GM23338 (cell line): Measurements from ENCODE around the gene SCG2. TPM values are rescaled to one million over a fixed set of nuclear protein-coding genes. Genes with fewer than 3 reads are reported as not detected.

Experiments
- ATAC-seq: fragments of 200-7000 bp; cut with Tn5 transposase; 3 replicates; pipeline ENCODE4 v1.9.1; 2020
- DNase-seq: peaks from one replicate; pipeline ENCODE4 v3.0.0-alpha.2; 2015; ENCODE audit warnings: low spot score
- H2AFZ ChIP-seq: fragments of 200-600 bp; sonication (generic); 2 replicates; pipeline ENCODE4 v1.8.0; 2016; ENCODE audit warnings: antibody characterized with exemption, mild to moderate bottlenecking, moderate library complexity
- H3F3A ChIP-seq: fragments of 200-600 bp; sonication (generic); replicated peaks from 2 replicates; pipeline ENCODE4 v1.8.0; 2017; ENCODE audit warnings: antibody characterized with exemption, mixed run types, low read depth
- H3K27ac ChIP-seq: fragments of 200-600 bp; sonication (generic); 2 replicates; pipeline ENCODE4 v1.6.1; 2016; ENCODE audit warnings: low read depth
- H3K27me3 ChIP-seq: fragments of 200-600 bp; sonication (generic); 2 replicates; pipeline ENCODE4 v1.8.0; 2016; ENCODE audit warnings: mild to moderate bottlenecking, mixed run types, moderate library complexity; ENCODE audit not compliant: insufficient read depth
- H3K36me3 ChIP-seq: fragments of 200-600 bp; sonication (generic); 2 replicates; pipeline ENCODE4 v1.8.0; 2016; ENCODE audit warnings: mild to moderate bottlenecking; ENCODE audit not compliant: insufficient read depth
- H3K4me1 ChIP-seq: fragments of 200-600 bp; sonication (generic); 2 replicates; pipeline ENCODE4 v1.8.0; 2016; ENCODE audit warnings: mild to moderate bottlenecking, moderate library complexity; ENCODE audit not compliant: insufficient read depth
- H3K4me2 ChIP-seq: fragments of 200-600 bp; sonication (generic); 2 replicates; pipeline ENCODE4 v1.7.1; 2017; ENCODE audit warnings: mixed run types
- H3K4me3 ChIP-seq: fragments of 200-600 bp; sonication (generic); 2 replicates; pipeline ENCODE4 v1.6.1; 2016; ENCODE audit warnings: mixed run types
- H3K79me2 ChIP-seq: fragments of 200-600 bp; sonication (generic); replicated peaks from 2 replicates; pipeline ENCODE4 v1.8.0; 2017; ENCODE audit warnings: mild to moderate bottlenecking; ENCODE audit not compliant: insufficient read depth
- H3K9me2 ChIP-seq: fragments of 200-600 bp; sonication (generic); 2 replicates; pipeline ENCODE4 v1.8.0; 2017; ENCODE audit not compliant: insufficient read depth
- H4K20me1 ChIP-seq: fragments of 200-600 bp; sonication (generic); replicated peaks from 2 replicates; pipeline ENCODE4 v1.8.0; 2017; ENCODE audit warnings: mild to moderate bottlenecking; ENCODE audit not compliant: insufficient read depth
- H3K27ac Mint-ChIP-seq: 2 replicates; pipeline ENCODE4 v1.8.0; 2020; ENCODE audit warnings: inconsistent platforms, mild to moderate bottlenecking, moderate library complexity, mixed read lengths
- H3K27me3 Mint-ChIP-seq: 3 replicates; pipeline ENCODE4 v1.8.0; 2022; ENCODE audit warnings: low read depth, mild to moderate bottlenecking, moderate library complexity, mixed read lengths, inconsistent platforms; ENCODE audit not compliant: insufficient read depth, poor library complexity
- H3K36me3 Mint-ChIP-seq: 3 replicates; pipeline ENCODE4 v1.8.0; 2021; ENCODE audit warnings: low read depth, mild to moderate bottlenecking, inconsistent platforms, moderate library complexity, mixed read lengths
- H3K4me1 Mint-ChIP-seq: 3 replicates; pipeline ENCODE4 v1.8.0; 2020; ENCODE audit warnings: mild to moderate bottlenecking, inconsistent platforms, mixed read lengths
- H3K4me3 Mint-ChIP-seq: 3 replicates; pipeline ENCODE4 v1.8.0; 2021; ENCODE audit warnings: moderate library complexity, mild to moderate bottlenecking, inconsistent platforms, mixed read lengths
- H3K9me3 Mint-ChIP-seq: 3 replicates; pipeline ENCODE4 v1.8.0; 2020; ENCODE audit warnings: moderate library complexity, mild to moderate bottlenecking, inconsistent platforms, mixed read lengths
- CREB1 ChIP-seq: fragments of 250-450 bp; sonication (Bioruptor Pico); IDR thresholded peaks from 2 replicates; pipeline ENCODE4 v1.5.0; 2020; ENCODE audit warnings: low read depth, mild to moderate bottlenecking, moderate library complexity
- CTCF ChIP-seq, 2 experiments: fragments of 200-600 bp in 1 of 2; sonication (generic) in 1 of 2; conservative IDR thresholded peaks; 2 replicates each; pipeline versions ENCODE4 v1.5.1 to v1.6.1; 2016 to 2017; ENCODE audit warnings: antibody characterized with exemption in 2 of 2, low read depth in 2 of 2, mild to moderate bottlenecking in 2 of 2, moderate library complexity in 1 of 2
- ETS1 ChIP-seq: IDR thresholded peaks from 2 replicates; pipeline ENCODE4 v1.6.1; 2016; ENCODE audit warnings: antibody characterized with exemption
- EZH2 ChIP-seq: fragments of 200-600 bp; sonication (generic); IDR thresholded peaks from one replicate; pipeline ENCODE4 v1.8.0; 2017; ENCODE audit warnings: antibody characterized with exemption, mild to moderate bottlenecking, low read depth; ENCODE audit not compliant: unreplicated experiment
- EZH2phosphoT487 ChIP-seq: fragments of 200-600 bp; sonication (generic); IDR thresholded peaks from one replicate; pipeline ENCODE4 v1.8.1; 2018; ENCODE audit warnings: antibody characterized with exemption; ENCODE audit not compliant: unreplicated experiment
- JUNB ChIP-seq: IDR thresholded peaks from one replicate; pipeline ENCODE4 v1.6.1; 2016; ENCODE audit warnings: antibody characterized with exemption; ENCODE audit not compliant: unreplicated experiment
- NANOG ChIP-seq: IDR thresholded peaks from 2 replicates; pipeline ENCODE4 v1.6.1; 2016; ENCODE audit warnings: antibody characterized with exemption, borderline replicate concordance
- POLR2AphosphoS5 ChIP-seq: IDR thresholded peaks from 2 replicates; pipeline ENCODE4 v1.6.1; 2016; ENCODE audit warnings: antibody characterized with exemption, low read depth
- REST ChIP-seq: IDR thresholded peaks from one replicate; pipeline ENCODE4 v1.6.1; 2018; ENCODE audit warnings: antibody characterized with exemption; ENCODE audit not compliant: unreplicated experiment
- STAT1 ChIP-seq: IDR thresholded peaks from one replicate; pipeline ENCODE4 v1.6.1; 2016; ENCODE audit warnings: antibody characterized with exemption; ENCODE audit not compliant: unreplicated experiment
- ZNF114 ChIP-seq: fragments of 250-450 bp; sonication (Bioruptor Pico); IDR thresholded peaks from 2 replicates; pipeline ENCODE4 v1.5.0; 2020; ENCODE audit warnings: mild to moderate bottlenecking, moderate library complexity
- ZNF331 ChIP-seq: fragments of 250-450 bp; sonication (Bioruptor Pico); IDR thresholded peaks from 2 replicates; pipeline ENCODE4 v1.5.0; 2020; ENCODE audit warnings: low read depth, mild to moderate bottlenecking, moderate library complexity
- polyA plus RNA-seq: library from polyadenylated mRNA; unstranded; fragments of >200 nt; fragmentation: Nextera tagmentation; extraction: Ambion mirVana; gene quantifications from 2 replicates; pipeline ENCODE4 v1.2.1, GENCODE V29; 2016
- total RNA-seq: library from RNA; depleted of rRNA; stranded (reverse); fragments of >200 nt; shearing (Covaris generic); gene quantifications from 2 replicates; pipeline ENCODE4 v1.2.3, GENCODE V29; 2014
- TF ChIP-seq, protein P1 (sequence below): fragments of 250-450 bp; sonication (Bioruptor Pico); IDR thresholded peaks from 2 replicates; pipeline ENCODE4 v1.5.0; 2020; ENCODE audit warnings: mild to moderate bottlenecking, moderate library complexity

The SCG2 gene
- total and polyA plus RNA-seq, 2 experiments from 2014 or later: 0.18 to 0.31 TPM

DNA sequence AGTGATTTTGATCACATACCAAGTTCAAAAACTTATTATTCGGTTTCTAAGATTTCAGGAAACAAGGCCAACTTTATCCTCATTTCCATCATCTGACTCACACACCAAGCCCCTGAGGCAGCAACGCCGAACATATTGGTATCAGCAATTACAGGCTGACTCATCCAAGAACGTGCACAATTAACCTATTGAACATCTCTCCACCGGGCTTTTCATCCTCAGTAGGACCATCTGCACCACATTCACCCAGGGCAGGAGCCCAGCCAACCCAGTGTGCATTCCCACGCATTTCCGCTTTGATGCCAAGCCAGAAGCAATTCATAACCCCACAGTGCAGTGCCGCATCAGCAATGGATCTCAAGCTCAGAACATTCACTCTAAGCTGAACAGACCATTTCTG, 52.9 kb downstream of the SCG2 start:
- no peaks in the 10 kb centered on the region for H4K20me1 ChIP-seq
- no peak for TF ChIP-seq CTCF (conservative IDR thresholded peaks at IDR 0.05; ENCODE audit: low read depth in 2 of 2)
- TF ChIP-seq EZH2phosphoT487: no peak
- TF ChIP-seq ETS1: no peak
- TF ChIP-seq JUNB: no peak
- TF ChIP-seq CREB1 (CRISPR knock-in tag): no peak
- TF ChIP-seq STAT1: no peak
- TF ChIP-seq ZNF114 (CRISPR knock-in tag): no peak
- TF ChIP-seq EZH2: no peak
- TF ChIP-seq NANOG: no peak
- no peak for TF ChIP-seq POLR2AphosphoS5
- no peak for TF ChIP-seq ZNF331 (CRISPR knock-in tag)
- no peak for TF ChIP-seq REST
- TF ChIP-seq, protein P1, sequence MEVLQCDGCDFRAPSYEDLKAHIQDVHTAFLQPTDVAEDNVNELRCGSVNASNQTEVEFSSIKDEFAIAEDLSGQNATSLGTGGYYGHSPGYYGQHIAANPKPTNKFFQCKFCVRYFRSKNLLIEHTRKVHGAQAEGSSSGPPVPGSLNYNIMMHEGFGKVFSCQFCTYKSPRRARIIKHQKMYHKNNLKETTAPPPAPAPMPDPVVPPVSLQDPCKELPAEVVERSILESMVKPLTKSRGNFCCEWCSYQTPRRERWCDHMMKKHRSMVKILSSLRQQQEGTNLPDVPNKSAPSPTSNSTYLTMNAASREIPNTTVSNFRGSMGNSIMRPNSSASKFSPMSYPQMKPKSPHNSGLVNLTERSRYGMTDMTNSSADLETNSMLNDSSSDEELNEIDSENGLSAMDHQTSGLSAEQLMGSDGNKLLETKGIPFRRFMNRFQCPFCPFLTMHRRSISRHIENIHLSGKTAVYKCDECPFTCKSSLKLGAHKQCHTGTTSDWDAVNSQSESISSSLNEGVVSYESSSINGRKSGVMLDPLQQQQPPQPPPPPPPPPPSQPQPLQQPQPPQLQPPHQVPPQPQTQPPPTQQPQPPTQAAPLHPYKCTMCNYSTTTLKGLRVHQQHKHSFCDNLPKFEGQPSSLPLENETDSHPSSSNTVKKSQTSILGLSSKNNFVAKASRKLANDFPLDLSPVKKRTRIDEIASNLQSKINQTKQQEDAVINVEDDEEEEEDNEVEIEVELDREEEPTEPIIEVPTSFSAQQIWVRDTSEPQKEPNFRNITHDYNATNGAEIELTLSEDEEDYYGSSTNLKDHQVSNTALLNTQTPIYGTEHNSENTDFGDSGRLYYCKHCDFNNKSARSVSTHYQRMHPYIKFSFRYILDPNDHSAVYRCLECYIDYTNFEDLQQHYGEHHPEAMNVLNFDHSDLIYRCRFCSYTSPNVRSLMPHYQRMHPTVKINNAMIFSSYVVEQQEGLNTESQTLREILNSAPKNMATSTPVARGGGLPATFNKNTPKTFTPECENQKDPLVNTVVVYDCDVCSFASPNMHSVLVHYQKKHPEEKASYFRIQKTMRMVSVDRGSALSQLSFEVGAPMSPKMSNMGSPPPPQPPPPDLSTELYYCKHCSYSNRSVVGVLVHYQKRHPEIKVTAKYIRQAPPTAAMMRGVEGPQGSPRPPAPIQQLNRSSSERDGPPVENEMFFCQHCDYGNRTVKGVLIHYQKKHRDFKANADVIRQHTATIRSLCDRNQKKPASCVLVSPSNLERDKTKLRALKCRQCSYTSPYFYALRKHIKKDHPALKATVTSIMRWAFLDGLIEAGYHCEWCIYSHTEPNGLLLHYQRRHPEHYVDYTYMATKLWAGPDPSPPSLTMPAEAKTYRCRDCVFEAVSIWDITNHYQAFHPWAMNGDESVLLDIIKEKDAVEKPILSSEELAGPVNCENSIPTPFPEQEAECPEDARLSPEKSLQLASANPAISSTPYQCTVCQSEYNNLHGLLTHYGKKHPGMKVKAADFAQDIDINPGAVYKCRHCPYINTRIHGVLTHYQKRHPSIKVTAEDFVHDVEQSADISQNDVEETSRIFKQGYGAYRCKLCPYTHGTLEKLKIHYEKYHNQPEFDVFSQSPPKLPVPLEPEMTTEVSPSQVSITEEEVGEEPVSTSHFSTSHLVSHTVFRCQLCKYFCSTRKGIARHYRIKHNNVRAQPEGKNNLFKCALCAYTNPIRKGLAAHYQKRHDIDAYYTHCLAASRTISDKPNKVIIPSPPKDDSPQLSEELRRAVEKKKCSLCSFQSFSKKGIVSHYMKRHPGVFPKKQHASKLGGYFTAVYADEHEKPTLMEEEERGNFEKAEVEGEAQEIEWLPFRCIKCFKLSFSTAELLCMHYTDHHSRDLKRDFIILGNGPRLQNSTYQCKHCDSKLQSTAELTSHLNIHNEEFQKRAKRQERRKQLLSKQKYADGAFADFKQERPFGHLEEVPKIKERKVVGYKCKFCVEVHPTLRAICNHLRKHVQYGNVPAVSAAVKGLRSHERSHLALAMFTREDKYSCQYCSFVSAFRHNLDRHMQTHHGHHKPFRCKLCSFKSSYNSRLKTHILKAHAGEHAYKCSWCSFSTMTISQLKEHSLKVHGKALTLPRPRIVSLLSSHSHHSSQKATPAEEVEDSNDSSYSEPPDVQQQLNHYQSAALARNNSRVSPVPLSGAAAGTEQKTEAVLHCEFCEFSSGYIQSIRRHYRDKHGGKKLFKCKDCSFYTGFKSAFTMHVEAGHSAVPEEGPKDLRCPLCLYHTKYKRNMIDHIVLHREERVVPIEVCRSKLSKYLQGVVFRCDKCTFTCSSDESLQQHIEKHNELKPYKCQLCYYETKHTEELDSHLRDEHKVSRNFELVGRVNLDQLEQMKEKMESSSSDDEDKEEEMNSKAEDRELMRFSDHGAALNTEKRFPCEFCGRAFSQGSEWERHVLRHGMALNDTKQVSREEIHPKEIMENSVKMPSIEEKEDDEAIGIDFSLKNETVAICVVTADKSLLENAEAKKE (CRISPR knock-in tag): no peak
- H3K27me3 Mint-ChIP-seq: no peaks in the 10 kb centered on the region
- no peaks in the 10 kb centered on the region for H3K79me2 ChIP-seq
- no peak overlapping the region for H3K4me2 ChIP-seq
- no peaks in the 10 kb centered on the region for H3K27me3 ChIP-seq
- ATAC-seq: no peak
- H3K36me3 Mint-ChIP-seq: no peaks in the 10 kb centered on the region
- DNase-seq: no peak
- H3K27ac Mint-ChIP-seq: no peak overlapping the region
- no peaks in the 10 kb centered on the region for H3K4me1 ChIP-seq
- H3F3A ChIP-seq: no peaks in the 10 kb centered on the region
- H3K27ac ChIP-seq: no peak overlapping the region
- H3K4me1 Mint-ChIP-seq: no peaks in the 10 kb centered on the region
- no peaks in the 10 kb centered on the region for H3K36me3 ChIP-seq
- no peaks in the 10 kb centered on the region for H3K9me2 ChIP-seq
- no peak overlapping the region for H3K4me3 ChIP-seq
- no peak overlapping the region for H3K4me3 Mint-ChIP-seq
- no peak overlapping the region for H2AFZ ChIP-seq
- no peaks in the 10 kb centered on the region for H3K9me3 Mint-ChIP-seq
